Psoas muscle (tissue), 8 donors: ENCODE data around the gene WWTR1. TPM values are rescaled to one million over a fixed set of nuclear protein-coding genes. Genes with fewer than 3 reads are reported as not detected.

ENCODE experiments used
- ATAC-seq, 4 donors: fragments of 200-7000 bp; cut with Tn5 transposase; one replicate each; pipeline ENCODE4 v1.9.1; 2020; ENCODE audit warnings: moderate library complexity in 3 of 4, mild to moderate bottlenecking in 2 of 4
- DNase-seq, 2 donors: peaks; one replicate each; pipeline ENCODE4 v3.0.0-alpha.2; 2020
- H3K27ac ChIP-seq: fragments of 200-600 bp; one replicate; pipeline ENCODE4 v1.8.0; 2022
- H3K27me3 ChIP-seq, 3 donors: fragments of 200-600 bp in 1 of 3; one replicate each; pipeline versions ENCODE4 v1.6.1 to v1.8.0; 2013 to 2022; ENCODE audit warnings: low read length in 2 of 3, mild to moderate bottlenecking in 2 of 3, moderate library complexity in 1 of 3; ENCODE audit not compliant: insufficient read depth in 3 of 3
- H3K36me3 ChIP-seq, 2 donors: fragments of 200-600 bp in 1 of 2; one replicate each; pipeline versions ENCODE4 v1.6.1 to v1.8.0; 2013 to 2022; ENCODE audit warnings: low read depth in 1 of 2, mild to moderate bottlenecking in 1 of 2, moderate library complexity in 1 of 2; ENCODE audit not compliant: insufficient read depth in 1 of 2
- H3K4me1 ChIP-seq: fragments of 200-600 bp; one replicate; pipeline ENCODE4 v1.8.0; 2022
- H3K4me3 ChIP-seq: fragments of 200-600 bp; one replicate; pipeline ENCODE4 v1.8.0; 2022; ENCODE audit warnings: mild to moderate bottlenecking
- H3K9me3 ChIP-seq: fragments of 200-600 bp; one replicate; pipeline ENCODE4 v1.8.0; 2022
- CTCF ChIP-seq: fragments of 200-600 bp; IDR thresholded peaks from one replicate; pipeline ENCODE4 v1.8.0; 2022; ENCODE audit warnings: antibody characterized with exemption
- WGBS, 3 donors: extraction: QIAGEN DNeasy Blood & Tissue Kit; methylation state at CpG; one replicate each; pipeline versions ENCODE4 v1.1.6 to v1.1.7; 2013; 5-methylcytosine and 5-hydroxymethylcytosine counted together
- intact Hi-C, 2 donors: fragments of 100-400 bp; cut with DNase I; formaldehyde crosslinking; loops; one replicate each; pipeline versions ENCODE4 v1.11.0 to v1.14.2; 2022
- polyA plus RNA-seq, 3 donors: library from polyadenylated mRNA; stranded (reverse); fragments of 200-250 nt; gene quantifications; one replicate each; pipeline ENCODE4 v1.2.3, GENCODE V29; 2013
- total RNA-seq, 4 donors: library from RNA; stranded (reverse); fragmentation: NEBNext Ultra II Directional in 2 of 4; extraction: Animal tissue kit (Norgen Biotek cat#: 25700) in 2 of 4; gene quantifications; one replicate each; pipeline versions ENCODE4 v1.2.1 to v1.2.4, GENCODE V29; 2021 to 2023
- donor health status: healthy with polysubstance abuse.
- donor health status: DM: no; HTN: no; CAD: no; lungs with moderate emphysema.
- donor health status: Bipolar disorder and iron deficiency.
- donor health status: healthy.
- donor health status: DM: yes; HTN: yes; CAD: no.
- donor health status: DM: no; HTN: no; CAD: no.
- donor health status: DM: no; HTN: no; CAD: no.
- donor health status: DM: yes; HTN: yes; CAD: no.

The WWTR1 gene
- total and polyA plus RNA-seq, 7 donors = 6.7 to 53.5 (median 24.7) TPM

- no peak for TF ChIP-seq CTCF
- Histone ChIP-seq H3K27me3 (no peaks in the 10 kb centered on the region), H3K36me3 (no peaks in the 10 kb centered on the region), H3K4me1 (peaks cover 61% of the 10 kb centered on the region), H3K4me3 (no peak overlapping the region), H3K27ac (no peak overlapping the region), H3K9me3 (no peaks in the 10 kb centered on the region)
- ATAC-seq (no peak), DNase-seq (no peak)
- intact Hi-C loops = no loop called here
Observed at GRCh38 chr3:149551500-149551899, 106.3 kb downstream of the WWTR1 start.

GRCh38 chr3:149548669-149549065, 109.2 kb downstream of the WWTR1 start:
- H3K4me1 ChIP-seq = peaks cover 39% of the 10 kb centered on the region
- peak overlapping the region; percentile 59 for H3K27ac ChIP-seq
- TF ChIP-seq CTCF = no peak
- no peaks in the 10 kb centered on the region for H3K27me3 ChIP-seq
- intact Hi-C loops = no loop called here
- ATAC-seq = no peak
- H3K36me3 ChIP-seq = no peaks in the 10 kb centered on the region
- peak overlapping the region; percentile 39 for H3K4me3 ChIP-seq
- DNase-seq = no peak
- no peaks in the 10 kb centered on the region for H3K9me3 ChIP-seq
- WGBS, 3 donors = 58 to 80% (median 62%) methylated on average over 4 of the region's 4 CpGs

GRCh38 chr3:149547954-149548668, 109.7 kb downstream of the WWTR1 start:
- Histone ChIP-seq H3K4me1 (peaks cover 33% of the 10 kb centered on the region), H3K27ac (peak overlapping the region; percentile 59), H3K27me3 (no peaks in the 10 kb centered on the region), H3K36me3 (no peaks in the 10 kb centered on the region), H3K9me3 (no peaks in the 10 kb centered on the region), H3K4me3 (peak overlapping the region; percentile 39)
- no peak for TF ChIP-seq CTCF
- intact Hi-C loops = no loop called here
- 34 to 45% (median 36%) methylated on average over 13 of the region's 13 CpGs for whole genome bisulfite sequencing, 3 donors
- ATAC-seq = peak; percentile 68 to 93 (median 86)
- peak; percentile 43 to 65 for DNase-seq

GRCh38 chr3:149547413-149547812, 110.4 kb downstream of the WWTR1 start:
- 39 to 57% (median 44%) methylated on average over 9 of the region's 9 CpGs for whole genome bisulfite sequencing, 3 donors
- H3K4me1 ChIP-seq = peaks cover 26% of the 10 kb centered on the region

More at GRCh38 chr3:149547413-149547812, 110.4 kb downstream of the WWTR1 start:
- DNase-seq (peak; percentile 77 to 78), ATAC-seq (peak in 3 of 4 donors; percentile 18 to 52 (median 49))
- no peaks in the 10 kb centered on the region for H3K9me3 ChIP-seq
- no peaks in the 10 kb centered on the region for H3K27me3 ChIP-seq
- intact Hi-C loops = no loop called here
- no peak overlapping the region for H3K4me3 ChIP-seq
- no peak for TF ChIP-seq CTCF
- H3K27ac ChIP-seq = peak overlapping the region; percentile 59
- no peaks in the 10 kb centered on the region for H3K36me3 ChIP-seq
